ENCODE data around the gene OR5K2.

Gene OR5K2

DNA sequence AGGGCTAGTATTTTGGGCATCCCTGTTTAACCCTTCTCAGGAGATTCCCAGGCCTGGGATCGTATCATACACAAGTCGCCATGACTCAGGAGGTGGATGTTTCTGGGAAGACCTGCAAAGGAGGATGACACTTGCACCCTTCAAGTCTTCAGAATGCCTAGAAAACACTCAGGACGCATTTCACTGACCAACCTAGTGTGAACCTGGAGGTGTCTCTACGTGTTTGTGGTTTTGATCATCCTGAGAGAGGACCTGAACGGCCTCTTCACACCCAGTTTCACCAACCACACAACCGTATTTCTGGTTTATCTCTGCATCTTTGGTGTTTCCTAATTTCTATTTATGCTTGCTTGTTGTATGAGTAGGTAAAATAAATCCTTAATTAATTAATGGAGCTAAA is 28.0 kb downstream of the OR5K2 start:
- DNase-seq, result no peak

- no peak for DNase-seq
These were observed 31.2 kb downstream of the OR5K2 start for GRCh38 chr3:98528474-98529346.

- DNase-seq, result no peak
These were observed 32.5 kb downstream of the OR5K2 start for GRCh38 chr3:98529856-98530459.

DNA sequence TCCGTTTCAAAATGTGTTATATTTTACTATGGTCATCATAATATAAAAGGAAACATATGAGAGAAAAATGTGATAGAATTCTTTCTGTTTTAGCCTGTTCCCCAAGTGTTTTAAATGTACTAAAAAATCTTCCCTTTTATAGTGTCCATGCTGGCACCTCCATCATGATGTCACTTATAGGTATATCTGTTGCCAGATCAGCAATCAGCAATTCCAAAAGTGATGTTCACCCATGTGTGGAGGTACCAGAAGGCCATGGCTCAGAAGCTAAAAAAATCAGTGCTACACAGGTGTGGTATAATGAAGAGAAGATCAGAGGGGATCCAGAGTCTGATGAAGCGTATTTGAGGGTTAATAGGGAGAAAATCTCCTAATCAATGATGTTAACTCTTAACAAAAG is 33.2 kb downstream of the OR5K2 start:
- DNase-seq, result no peak

DNA sequence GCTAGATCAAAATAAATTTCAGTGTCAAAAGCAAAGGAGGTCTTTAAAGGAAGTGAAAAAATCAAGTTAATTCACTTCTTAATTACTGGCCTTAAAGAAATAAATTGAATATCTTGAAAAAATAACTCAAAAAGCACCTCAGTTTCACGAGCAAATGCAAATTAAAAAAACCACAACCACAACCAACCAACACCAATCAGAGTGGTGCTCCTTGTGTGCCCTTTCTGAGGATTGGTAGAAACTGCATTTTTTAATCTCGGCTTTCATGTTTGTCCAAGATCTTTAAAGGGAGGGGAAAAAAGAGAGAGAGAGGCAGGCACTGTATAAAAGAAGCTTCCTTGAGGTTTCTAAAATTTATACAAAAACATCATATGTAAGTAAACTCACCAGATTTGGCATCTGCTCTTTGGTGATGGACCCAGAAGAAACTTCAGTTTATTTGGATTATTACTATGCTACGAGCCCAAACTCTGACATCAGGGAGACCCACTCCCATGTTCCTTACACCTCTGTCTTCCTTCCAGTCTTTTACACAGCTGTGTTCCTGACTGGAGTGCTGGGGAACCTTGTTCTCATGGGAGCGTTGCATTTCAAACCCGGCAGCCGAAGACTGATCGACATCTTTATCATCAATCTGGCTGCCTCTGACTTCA is 34.3 kb downstream of the OR5K2 start, which contains the start of gene GPR15:
GPR15 (plus strand) TSS at position 357 of the 653 bp plus-strand sequence; CDS start at position 413, 56 bp downstream.
- no peak for DNase-seq

- no peak for DNase-seq
These were observed 34.8 kb downstream of the OR5K2 start for GRCh38 chr3:98532275-98532637.

GRCh38 chr3:98532709-98533571 is 35.5 kb downstream of the OR5K2 start:
- no peak for DNase-seq

DNA sequence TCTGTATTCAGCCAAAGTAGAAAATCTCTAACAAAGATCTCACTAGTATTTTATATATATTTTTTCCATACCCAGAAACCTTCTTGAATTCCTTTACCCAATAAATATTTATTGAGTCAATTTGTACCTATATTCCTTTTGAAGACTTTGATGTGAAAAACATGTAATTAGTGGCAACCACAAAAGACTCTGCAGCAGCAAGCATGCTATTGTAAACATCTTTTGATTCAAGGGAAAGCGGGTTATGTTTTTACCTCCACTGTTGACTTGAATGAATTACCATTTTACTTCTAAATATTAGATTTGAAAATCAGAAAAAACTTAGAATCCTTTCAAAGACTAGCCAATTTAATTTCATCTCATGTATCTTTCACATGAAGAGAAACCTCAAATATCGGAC is 36.7 kb downstream of the OR5K2 start:
- no peak for DNase-seq

- DNase-seq, result no peak
These were observed 37.3 kb downstream of the OR5K2 start for GRCh38 chr3:98534734-98535133.

GRCh38 chr3:98536456-98537017 is 39.1 kb downstream of the OR5K2 start:
- DNase-seq, result no peak

DNA sequence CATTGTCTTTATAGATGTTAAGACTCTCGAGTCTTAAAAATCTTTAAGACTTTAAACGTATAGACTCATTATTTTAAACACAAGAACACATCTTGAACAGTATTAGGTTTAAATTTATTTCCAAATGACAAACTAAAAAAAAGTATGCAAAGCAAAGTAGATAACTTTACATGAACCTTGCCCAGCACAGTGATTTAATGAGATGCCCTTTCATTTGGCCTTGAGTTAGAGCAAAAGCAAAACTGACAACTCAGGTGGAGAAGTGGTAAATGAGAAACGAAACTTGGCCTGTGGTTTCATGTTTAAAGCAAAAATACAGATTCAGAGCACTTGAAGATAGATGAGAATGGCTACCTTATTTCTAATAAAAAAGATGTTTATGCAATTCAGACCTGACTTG is 42.9 kb downstream of the OR5K2 start:
- no peak for DNase-seq

- no peak for DNase-seq
These were observed 44.2 kb downstream of the OR5K2 start for GRCh38 chr3:98541695-98542094.

DNA sequence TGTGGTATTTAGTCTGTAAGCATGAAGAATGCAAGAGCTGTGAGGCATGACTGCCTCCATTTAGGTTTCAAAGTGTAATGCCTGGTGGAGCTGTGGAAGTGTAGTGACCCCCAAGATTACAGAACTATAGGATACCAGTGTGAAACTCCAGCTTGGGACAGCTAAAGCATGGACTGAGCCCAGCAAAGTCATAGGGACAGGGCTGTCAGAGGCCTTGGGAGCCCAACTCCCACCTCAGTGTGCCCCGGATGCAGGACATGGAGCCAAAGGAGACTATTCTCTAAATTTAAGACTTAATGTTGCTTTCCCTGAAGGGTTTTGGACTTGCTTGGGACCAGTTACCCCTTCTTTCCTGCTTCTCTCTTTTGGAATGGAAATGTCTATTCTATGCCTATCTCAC is 45.1 kb downstream of the OR5K2 start:
- no peak for DNase-seq

- no peak for DNase-seq
These were observed 48.5 kb downstream of the OR5K2 start for GRCh38 chr3:98545940-98546339.
